GM18861 (cell line): ENCODE measurements around the gene ZNF599.
"Not testable (repeated sequence)": the region's sequence is repeated elsewhere in the genome, so short reads cannot be mapped to it uniquely, and the experiment has no call there.

Source experiments
- ATAC-seq: cut with Tn5 transposase; IDR thresholded peaks from one replicate; pipeline ENCODE4 v1.9.1; 2021; ENCODE audit not compliant: unreplicated experiment

The ZNF599 gene

DNA sequence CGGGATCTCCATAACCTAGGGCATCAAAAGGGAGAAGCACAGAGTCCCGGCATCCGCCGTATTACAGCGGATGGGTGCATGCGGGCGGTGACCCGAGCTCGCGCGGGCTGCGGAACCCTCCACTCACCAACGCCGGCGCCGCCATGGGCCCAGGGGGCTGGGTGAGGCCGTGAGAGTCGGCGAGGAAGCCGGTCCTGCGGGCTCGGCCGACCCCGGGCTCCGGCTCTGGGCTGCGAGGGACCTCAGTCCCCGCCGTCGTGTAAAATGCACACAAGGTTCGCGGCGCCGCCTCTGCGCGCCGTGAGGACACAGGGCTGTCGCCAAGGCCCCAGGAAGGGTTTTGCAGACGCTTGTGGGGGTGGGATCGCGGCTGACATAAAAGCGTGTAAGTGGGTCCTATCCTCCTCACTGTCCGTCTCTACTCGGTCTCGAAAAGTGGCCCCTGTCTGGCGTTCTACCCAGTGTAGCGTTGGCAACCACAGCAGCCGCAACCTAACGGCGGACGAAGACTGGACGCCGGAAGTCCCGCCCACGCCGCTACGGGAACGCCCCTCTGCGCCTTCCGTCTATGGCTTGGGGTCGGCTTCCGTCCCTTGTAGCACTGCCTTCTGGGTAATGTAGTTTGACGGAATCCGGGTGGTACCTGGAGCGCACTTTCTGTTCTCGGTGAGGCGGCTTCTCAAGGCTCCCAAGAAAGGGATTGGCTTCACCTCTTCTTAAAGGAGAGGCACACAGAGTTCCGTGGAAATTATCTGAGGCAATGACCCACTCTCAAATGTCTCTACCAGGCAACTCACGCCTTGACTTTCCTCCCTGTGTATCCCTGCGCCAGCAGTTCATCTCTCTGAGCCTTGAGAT is at the start of gene ZNF599:
Gene ZNF599, minus strand, starts transcription at position 519 of the 858 bp plus-strand sequence. Its CDS starts 374 bp downstream, at position 145.
- ATAC-seq = peak; percentile 82

DNA sequence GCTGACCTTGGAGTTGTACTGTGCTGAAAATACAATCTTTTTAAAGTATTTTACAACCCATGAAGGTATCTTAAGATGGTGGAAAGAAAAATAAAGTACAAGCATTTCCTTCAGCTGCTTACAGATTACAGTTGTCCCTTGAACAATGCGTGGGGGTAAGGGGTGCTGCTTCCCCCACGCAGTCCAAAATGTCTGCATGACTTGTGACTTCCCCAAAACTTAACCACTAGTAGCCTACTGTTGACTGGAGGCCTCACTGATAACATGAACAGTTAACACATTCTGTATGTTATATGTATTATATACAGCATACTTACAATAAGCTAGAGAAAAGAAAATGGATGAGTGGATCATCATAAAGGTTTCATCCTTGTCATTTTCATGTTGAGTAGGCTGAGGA is 45.3 kb upstream of the ZNF599 start:
- ATAC-seq = no peak

DNA sequence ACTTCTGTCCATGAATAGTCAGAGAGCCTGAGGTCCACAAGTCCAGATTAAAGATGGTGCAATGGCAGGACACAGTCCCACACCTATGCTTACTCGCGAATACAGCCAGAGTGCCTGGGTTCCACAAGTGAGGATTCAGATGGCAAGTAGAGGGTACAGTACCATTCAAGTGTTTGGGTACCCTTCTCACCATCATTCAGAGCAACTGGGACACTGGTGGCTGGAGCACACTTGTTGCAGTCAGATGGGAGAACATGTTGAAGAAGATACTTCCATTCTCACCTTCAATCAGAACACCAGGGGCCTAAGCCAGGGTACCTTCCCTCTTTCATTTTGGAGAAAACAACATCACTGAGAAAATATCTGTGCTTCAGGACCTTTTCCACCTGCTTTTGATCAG is 43.7 kb upstream of the ZNF599 start:
- no peak for ATAC-seq

DNA sequence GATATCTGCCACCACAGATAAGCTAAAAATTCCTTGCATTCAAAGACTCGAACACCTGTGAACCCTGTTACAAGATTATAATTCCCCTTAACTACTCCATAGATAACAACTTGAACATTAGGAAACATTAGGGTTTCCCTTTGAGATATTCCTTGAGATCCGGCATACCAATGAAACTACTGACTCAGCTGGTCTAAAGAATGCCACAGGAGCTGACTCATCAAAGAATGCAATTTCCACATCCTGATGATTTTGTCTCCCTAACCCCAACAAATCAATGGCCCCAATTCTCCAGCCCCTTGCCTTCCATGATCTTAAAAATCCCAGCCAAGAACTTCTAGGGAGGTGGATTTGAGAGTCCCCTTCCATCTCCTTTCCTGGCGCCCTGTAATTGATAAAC is 35.6 kb upstream of the ZNF599 start:
- ATAC-seq = no peak

DNA sequence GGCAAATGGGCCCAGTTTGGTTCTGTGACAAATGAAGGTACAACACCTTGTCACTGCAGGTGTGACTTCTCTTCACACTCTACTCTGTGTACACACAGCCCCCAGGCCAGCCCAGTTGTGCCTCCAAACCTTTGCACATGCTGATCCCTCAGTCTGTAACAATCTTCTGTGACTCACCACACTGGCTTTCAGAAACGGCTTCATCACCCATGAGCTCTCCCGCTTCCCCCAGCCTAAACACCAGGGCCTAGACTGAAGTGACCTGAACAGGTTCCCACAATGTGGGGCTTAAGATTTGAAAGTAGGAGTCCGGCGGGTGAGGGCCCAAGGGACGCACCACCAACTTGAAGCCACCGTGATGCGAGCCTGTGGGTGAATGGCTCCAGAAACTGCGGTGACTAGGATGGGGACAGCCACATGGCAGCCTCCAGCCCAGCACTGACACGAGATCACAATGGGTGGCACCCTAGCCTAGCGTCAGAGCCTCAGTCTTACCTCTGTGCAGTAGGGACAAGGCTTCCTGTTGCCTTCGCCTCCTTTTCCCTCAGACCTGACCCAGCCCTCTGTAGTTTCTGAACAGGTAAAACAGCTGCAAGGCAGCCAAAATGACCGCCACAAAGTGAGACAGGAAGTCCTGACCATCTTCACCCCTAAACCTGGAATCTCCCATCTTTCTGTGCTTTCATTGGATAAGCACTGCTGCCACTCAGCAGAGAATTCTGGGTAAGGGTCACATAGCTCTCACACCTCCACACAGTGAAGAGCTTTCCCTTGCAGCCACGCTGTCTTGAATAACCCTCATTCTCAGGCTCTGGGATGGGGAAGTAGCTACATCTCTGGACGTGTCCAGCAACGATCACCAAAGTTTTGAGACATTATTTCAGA is 34.2 kb upstream of the ZNF599 start:
- ATAC-seq = no peak

DNA sequence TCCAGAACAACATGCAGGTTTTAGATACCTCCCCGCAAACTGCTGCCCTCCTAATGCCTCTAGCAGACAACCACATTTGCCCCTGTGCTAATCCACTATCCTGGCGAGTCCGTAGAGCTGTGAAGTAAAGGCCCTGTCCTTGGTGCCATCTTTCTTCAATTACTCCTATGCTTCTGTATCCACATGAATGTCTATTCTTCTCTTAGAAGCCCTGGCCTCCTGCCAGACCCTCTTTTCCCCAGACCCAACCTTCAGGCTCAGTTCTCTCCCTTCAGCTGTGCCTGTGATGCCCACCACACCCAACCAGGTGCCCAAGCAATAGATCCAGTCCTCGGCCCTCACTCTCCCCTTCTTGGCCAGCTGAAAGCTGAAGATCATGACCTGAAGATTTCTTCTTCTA is 31.1 kb upstream of the ZNF599 start:
- ATAC-seq = no peak

DNA sequence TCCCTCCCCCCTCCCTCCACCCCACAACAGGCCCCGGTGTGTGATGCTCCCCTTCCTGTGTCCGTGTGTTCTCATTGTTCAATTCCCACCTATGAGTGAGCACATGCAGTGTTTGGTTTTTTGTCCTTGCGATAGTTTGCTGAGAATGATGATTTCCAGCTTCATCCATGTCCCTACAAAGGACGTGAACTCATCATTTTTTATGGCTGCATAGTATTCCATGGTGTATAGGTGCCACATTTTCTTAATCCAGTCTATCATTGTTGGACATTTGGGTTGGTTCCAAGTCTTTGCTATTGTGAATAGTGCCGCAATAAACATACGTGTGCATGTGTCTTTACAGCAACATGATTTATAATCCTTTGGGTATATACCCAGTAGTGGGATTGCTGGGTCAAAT is 23.9 kb upstream of the ZNF599 start:
- not testable (repeated sequence) for ATAC-seq

DNA sequence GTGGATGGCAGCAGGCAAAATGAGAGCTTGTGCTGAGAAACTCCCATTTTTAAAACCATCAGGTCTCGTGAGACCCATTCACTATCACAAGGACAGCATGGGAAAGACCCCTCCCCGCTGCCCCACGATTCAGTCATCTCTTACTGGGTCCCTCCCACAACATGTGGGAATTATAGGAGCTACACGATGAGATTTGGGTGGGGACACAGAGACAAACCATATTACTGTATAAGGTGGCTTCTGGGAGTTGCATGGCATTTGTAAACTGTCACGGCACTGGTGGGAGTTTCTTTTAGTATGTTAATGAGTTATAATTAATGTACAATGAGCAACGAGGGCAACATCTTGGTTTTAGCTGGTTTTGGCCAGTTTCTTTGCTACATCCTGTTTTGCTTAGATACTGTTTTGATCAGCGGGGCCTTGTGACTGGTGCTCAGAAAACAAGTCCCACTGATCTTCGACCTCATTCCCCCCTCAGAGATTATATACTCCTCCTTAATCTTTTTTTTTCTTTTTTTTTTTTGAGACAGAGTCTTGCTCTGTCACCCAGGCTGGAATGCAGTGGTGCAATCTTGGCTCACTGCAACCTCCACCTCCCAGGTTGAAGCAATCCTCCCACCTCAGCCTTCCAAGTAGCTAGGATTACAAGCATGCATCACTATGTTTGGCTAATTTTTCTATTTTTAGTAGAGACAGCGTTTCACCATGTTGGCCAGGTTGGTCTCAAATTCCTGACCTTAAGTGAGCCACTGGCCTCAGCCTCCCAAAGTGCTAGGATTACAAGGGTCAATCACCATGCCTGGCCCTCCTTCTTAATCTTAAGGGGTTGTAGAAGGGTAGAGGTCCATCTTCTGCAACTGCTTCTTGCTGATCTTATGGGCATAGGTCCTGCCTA is 21.3 kb upstream of the ZNF599 start:
- ATAC-seq = no peak

DNA sequence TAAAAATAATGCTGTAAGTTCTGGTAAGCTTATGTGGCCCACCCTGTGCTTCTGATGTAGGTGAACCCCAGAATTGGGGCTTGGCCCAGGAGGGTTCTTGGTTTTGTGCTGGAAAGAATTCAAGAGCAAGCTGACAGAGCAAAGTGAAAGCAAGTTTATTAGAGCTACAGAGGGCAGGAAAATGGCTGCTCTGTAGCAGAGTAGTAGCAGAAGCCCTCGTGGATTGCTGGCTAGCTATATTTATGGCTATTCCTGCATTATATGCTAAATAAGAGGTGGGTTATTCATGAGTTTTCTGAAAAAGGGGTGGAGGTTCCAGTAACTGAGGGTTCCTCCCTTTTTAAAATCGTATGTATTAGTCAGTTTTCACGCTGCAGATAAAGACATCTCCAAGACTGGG is 20.6 kb upstream of the ZNF599 start:
- ATAC-seq = no peak

DNA sequence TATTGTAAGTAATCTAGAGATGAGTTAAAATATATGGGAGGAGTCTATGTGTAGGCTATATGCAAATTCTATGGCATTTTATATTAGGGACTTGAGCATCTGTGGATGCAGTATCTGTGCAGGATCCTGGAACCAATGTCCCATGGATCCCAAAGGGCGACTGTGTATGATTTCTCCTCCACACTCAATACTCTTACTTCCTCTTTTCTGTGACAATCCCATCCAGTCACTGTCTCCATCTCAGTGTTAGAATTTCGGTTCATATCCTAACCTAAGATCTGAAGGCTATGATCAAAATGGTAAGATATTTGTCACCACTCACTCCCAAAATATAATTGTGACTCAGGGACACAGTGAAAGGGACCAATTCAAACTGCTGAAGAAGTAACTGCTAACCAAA is 15.1 kb upstream of the ZNF599 start:
- ATAC-seq = no peak

DNA sequence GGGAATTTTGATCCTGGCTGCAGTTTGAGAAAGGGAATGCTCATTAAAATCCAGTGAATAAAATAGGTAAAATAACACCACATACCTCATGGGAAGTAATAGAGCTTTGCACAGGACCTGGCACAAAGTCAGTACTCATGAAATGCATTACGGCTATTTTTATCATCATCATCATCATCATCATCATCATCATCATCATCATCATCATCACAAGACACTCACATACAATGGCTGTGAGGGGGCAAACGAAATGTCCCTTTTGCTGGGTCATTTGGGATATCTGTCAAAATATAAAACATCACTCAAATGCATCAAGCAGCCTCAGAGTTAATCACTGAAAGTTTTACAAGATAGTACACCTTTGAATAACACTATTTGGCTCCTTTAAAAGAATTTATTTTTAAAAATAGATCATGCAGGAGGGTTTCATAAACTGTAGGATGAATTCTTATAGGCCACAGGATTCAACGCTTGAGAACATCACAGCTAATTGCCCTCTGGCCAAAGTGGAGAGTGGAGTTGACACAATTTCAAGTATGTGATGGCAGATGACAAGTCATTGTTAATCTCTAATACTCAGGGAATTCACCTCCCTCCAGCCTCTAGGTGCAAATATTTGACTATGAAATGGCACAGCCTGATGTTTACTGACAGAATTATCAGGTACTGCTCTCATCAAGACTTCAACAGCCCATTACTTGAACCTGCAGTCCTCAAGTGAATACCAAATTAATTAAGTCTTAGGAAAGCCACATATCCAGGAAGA is 14.2 kb upstream of the ZNF599 start:
- no peak for ATAC-seq

DNA sequence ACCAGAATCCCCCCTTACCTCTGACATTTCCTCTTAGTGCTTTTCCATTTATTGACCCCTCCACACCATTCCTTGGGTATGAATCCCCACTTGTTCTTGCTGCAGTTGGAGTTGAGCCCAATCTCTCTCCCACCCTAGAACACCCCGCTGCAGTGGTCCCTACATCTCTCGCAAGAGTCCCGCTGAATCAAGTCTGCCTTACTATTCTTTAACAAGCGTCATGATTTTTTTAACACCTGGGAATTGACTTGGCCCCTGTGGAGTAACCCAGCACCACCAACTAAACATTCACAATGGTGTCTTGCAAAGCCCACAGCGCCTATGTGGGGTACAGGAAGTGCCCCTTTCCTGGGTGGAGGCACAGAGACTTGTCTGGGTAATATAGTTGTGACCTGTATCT is 13.2 kb upstream of the ZNF599 start:
- no peak for ATAC-seq

DNA sequence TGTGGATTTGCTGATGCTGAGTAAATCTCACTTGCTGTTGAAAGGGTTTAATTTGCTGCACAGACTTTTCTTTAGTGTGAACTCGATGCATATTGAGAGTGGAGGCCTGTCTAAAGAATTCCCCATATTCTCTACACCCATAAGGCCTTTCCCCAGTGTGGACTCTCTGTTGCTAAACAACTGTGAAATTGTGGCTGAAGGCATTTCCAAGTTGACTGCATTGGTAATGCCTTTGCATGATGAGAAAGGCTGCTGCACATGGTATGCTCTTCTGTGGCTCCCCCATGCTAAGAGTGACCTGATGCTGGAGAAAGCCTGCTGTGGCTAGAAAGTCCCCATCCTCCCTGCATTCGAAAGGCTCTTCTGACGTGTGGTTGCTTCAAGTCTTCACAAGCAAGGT is 6.6 kb upstream of the ZNF599 start:
- no peak for ATAC-seq

DNA sequence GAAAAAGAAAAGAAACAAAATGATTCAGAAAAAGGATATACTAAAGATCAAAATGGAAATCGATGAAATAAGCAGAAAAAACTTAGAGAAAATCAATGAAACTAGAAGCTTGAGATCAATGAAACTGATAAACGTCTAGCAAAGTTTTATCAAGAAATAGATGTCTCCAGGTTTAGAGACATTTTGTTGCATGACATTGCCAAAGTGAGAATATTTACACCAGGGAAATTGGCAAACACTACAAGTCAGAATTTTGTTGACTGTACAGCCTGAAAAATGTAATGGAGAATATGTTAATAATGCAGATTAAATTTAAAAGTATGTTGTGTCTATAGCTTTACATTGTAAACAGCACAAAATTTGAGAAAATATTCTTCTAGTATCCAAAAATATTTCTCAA is 5.3 kb upstream of the ZNF599 start:
- no peak for ATAC-seq

DNA sequence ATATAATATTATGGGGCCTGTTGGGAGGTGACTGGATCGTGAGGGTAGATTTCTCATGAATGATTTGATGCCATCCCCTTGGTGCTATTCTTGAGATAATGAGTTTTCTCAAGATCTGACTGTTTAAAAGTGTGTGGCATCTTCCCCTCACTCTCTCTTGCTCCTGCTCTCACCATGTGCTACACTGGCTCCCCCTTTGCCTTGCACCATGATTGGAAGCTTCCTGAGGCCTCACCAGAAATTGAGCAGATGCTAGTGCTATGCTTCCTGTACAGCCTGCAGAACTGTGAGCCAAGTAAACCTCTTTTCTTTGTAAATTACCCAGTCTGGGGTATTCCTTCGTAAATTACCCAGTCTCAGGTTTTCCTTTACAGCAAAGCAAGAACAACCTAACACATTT is 1.8 kb upstream of the ZNF599 start:
- ATAC-seq = no peak

DNA sequence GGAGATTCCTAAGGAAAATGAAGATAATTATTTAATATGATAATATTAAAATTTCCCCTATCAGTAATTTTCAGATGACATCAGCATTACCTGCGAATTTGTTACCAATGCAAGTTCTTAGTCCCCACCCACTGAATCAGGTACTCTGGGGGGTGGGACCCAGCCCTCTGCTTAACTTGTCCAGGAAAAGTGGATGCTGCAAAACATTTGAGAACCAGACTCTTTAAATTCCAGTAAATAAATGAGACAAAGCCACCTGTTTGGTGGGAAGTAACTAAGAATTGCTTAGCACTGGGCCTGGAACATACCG is 495 bp upstream of the ZNF599 start:
- ATAC-seq = no peak

DNA sequence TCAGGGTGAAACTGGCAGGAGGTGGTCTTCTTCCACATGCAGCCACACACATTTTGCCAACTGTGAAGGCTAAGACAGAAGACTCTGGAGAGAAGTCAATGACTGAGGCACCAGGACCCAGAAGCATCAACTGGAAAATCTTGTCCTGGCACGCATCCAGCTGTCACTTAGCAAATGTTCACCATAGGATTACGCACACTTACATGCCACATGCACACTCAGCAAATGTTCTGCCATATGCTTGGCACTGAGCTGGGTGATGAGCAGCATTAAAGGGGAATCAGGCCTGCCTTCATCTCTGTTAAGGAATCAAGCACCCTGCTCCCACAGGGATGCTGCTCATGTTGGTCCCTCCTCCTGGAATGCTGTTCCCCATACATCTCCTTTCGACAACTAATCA is 5.1 kb downstream of the ZNF599 start:
- no peak for ATAC-seq

DNA sequence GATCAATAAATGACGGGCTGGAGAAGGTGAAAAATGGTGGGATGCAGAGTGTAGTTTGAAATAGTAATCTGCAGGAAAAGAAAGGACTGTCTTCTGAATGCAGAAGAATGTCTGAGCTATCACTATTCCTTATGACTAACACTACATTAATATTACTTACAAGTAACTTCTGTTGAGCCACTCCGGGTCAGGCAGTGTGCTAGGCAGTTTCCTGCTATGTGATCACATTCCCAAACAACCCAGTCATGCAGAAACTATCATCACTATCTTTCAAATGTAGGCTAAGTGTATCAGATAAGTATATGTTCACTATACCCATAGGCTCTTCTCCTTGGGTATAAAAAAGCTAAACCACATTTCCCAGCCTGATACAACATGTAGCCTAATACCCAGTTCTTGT is 6.6 kb downstream of the ZNF599 start:
- ATAC-seq = no peak

DNA sequence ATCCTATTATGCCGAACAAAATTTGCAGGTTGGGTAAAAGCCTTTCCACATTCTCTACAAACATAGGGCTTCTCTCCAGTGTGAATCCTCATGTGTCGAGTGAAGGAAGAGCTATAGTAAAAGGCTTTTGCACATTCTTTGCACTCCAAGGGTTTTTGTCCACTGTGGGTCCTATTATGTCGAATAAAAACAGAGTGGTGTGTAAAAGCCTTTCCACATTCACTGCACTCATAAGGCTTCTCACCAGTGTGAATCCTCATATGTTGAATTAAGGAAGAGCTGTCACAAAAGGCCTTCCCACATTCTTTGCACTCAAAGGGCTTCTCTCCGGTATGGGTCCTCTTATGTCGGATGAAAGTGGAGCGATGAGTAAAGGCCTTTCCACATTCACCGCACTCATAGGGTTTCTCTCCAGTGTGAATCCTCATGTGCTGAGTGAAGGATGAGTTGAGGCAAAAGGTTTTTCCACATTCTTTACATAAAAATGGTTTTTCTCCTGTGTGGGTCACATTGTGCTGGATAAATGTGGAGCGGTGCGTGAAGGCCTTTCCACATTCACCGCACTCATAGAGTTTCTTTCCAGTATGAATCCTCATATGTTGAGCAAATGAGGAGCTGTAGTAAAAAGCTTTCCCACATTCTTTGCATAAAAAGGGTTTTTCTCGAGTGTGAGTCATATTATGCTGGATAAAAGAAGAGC is 13.6 kb downstream of the ZNF599 start:
- no peak for ATAC-seq

DNA sequence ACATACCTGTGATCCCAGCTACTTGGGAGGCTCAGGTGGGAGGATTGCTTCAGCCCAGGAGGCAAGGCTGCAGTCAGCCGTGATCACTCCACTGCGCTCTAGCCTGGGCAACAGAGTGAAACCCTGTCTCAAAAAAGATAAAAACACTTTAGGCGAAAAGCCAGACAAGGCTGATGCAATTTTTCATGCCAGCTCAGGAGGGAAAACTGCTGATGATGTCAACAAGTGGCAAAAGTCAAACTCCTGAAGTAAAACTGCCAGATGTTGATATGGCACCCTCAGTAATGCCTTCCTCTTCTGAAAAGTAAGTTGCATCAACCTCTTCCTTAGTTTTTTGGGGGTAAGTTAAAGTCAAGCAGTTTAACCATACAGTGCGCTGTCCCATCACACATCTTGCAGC is 15.6 kb downstream of the ZNF599 start:
- no peak for ATAC-seq
